ENCODE measurements around the gene ARMC9.

DNA sequence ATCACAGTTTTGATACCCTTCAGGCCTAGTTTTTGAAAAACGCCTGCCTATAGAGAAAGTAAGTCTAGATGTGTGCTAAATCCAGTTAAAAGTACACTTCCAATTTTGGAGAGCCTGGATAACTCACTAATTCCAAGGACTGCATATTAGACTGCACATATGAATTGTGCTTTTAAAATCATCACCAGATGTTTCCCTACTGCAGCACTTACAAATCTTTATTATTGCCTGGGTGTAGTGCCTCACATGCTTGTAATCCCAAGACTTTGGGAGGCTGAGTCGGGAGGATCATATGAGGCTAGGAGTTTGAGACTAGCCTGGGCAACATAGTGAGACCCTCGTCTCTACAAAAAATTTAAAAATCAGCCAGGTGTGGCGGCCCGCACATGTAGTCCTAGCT, 37.7 kb upstream of the ARMC9 start:
- no peak for TF ChIP-seq EZH2 (conservative IDR thresholded peaks at IDR 0.05; ENCODE audit: low read depth, low read length)
- no peak for TF ChIP-seq ZNF124 (CRISPR knock-in tag; IDR thresholded peaks at IDR 0.05)
- no peak for TF ChIP-seq NR2F1 (CRISPR knock-in tag; IDR thresholded peaks at IDR 0.05)
- TF ChIP-seq POLR2AphosphoS2 (IDR thresholded peaks at IDR 0.05; ENCODE audit: low read depth, low read length), result no peak
- TF ChIP-seq MTA3 (CRISPR knock-in tag; IDR thresholded peaks at IDR 0.05), result no peak
- TF ChIP-seq ZNF274 (CRISPR knock-in tag; IDR thresholded peaks at IDR 0.05), result no peak
- no peak for TF ChIP-seq SMC3 (IDR thresholded peaks at IDR 0.05; ENCODE audit: low read length)
- TF ChIP-seq ZNF720 (CRISPR knock-in tag; IDR thresholded peaks at IDR 0.05), result no peak
- TF ChIP-seq, protein P1, sequence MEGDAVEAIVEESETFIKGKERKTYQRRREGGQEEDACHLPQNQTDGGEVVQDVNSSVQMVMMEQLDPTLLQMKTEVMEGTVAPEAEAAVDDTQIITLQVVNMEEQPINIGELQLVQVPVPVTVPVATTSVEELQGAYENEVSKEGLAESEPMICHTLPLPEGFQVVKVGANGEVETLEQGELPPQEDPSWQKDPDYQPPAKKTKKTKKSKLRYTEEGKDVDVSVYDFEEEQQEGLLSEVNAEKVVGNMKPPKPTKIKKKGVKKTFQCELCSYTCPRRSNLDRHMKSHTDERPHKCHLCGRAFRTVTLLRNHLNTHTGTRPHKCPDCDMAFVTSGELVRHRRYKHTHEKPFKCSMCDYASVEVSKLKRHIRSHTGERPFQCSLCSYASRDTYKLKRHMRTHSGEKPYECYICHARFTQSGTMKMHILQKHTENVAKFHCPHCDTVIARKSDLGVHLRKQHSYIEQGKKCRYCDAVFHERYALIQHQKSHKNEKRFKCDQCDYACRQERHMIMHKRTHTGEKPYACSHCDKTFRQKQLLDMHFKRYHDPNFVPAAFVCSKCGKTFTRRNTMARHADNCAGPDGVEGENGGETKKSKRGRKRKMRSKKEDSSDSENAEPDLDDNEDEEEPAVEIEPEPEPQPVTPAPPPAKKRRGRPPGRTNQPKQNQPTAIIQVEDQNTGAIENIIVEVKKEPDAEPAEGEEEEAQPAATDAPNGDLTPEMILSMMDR (CRISPR knock-in tag; IDR thresholded peaks at IDR 0.05), result no peak
- TF ChIP-seq BHLHE40 (IDR thresholded peaks at IDR 0.05; ENCODE audit: low read length), result no peak
- TF ChIP-seq, protein P2, sequence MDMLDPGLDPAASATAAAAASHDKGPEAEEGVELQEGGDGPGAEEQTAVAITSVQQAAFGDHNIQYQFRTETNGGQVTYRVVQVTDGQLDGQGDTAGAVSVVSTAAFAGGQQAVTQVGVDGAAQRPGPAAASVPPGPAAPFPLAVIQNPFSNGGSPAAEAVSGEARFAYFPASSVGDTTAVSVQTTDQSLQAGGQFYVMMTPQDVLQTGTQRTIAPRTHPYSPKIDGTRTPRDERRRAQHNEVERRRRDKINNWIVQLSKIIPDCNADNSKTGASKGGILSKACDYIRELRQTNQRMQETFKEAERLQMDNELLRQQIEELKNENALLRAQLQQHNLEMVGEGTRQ (IDR thresholded peaks at IDR 0.05; ENCODE audit: low read depth, low read length), result no peak
- TF ChIP-seq, protein P2 (CRISPR knock-in tag; IDR thresholded peaks at IDR 0.05; ENCODE audit: borderline replicate concordance), result no peak

All from HepG2 (cell line).